Skeletal muscle tissue (tissue), 4 donors: ENCODE results near the gene CCDC134. TPM values are rescaled to one million over a fixed set of nuclear protein-coding genes. Genes with fewer than 3 reads are reported as not detected.
"Not testable (repeated sequence)": the region's sequence is repeated elsewhere in the genome, so short reads cannot be mapped to it uniquely, and the experiment has no call there.

Experiments
- H3K27ac ChIP-seq: one replicate; pipeline ENCODE4 v1.7.0; 2013; ENCODE audit warnings: mild to moderate bottlenecking, low read depth, low read length, inconsistent platforms
- H3K27me3 ChIP-seq, 3 donors: one replicate each; pipeline ENCODE4 v1.7.0; 2013; ENCODE audit warnings: low read length in 3 of 3; ENCODE audit not compliant: control insufficient read depth in 3 of 3, insufficient read depth in 3 of 3
- H3K36me3 ChIP-seq, 3 donors: one replicate each; pipeline ENCODE4 v1.7.0; 2013; ENCODE audit warnings: low read length in 3 of 3; ENCODE audit not compliant: control insufficient read depth in 3 of 3, insufficient read depth in 3 of 3
- H3K4me1 ChIP-seq, 3 donors: one replicate each; pipeline ENCODE4 v1.7.0; 2013; ENCODE audit warnings: low read length in 3 of 3, mild to moderate bottlenecking in 3 of 3; ENCODE audit not compliant: control insufficient read depth in 3 of 3, insufficient read depth in 3 of 3
- H3K4me3 ChIP-seq, 3 donors: one replicate each; pipeline ENCODE4 v1.7.0; 2013; ENCODE audit warnings: low read length in 3 of 3
- H3K9ac ChIP-seq, 3 donors: one replicate each; pipeline ENCODE4 v1.7.0; 2013; ENCODE audit warnings: low read length in 3 of 3, mild to moderate bottlenecking in 3 of 3, moderate library complexity in 2 of 3, low read depth in 1 of 3
- H3K9me3 ChIP-seq, 3 donors: one replicate each; pipeline ENCODE4 v1.7.0; 2013; ENCODE audit warnings: low read length in 3 of 3; ENCODE audit not compliant: control insufficient read depth in 3 of 3
- total RNA-seq: library from RNA; depleted of rRNA; stranded (reverse); fragments of >200 nt; gene quantifications from one replicate; pipeline ENCODE4 v1.2.3, GENCODE V29; 2014
- donor health status: Osteomylitis.

The CCDC134 gene
- total RNA-seq, 1 donor from 2014 or later: 30.3 TPM

GRCh38 chr22:41856469-41856868, 56.0 kb downstream of the CCDC134 start:
- H3K9me3 ChIP-seq: no peaks in the 10 kb centered on the region
- H3K27ac ChIP-seq: no peak overlapping the region
- peaks cover 2 to 13% (median 8%) of the 10 kb centered on the region in 3 donors for H3K4me1 ChIP-seq
- H3K4me3 ChIP-seq: no peak overlapping the region
- no peak overlapping the region for H3K9ac ChIP-seq
- H3K36me3 ChIP-seq: no peaks in the 10 kb centered on the region
- no peaks in the 10 kb centered on the region for H3K27me3 ChIP-seq

GRCh38 chr22:41857155-41857859, 56.8 kb downstream of the CCDC134 start:
- no peak overlapping the region for H3K27ac ChIP-seq

GRCh38 chr22:41857860-41858199, 57.4 kb downstream of the CCDC134 start:
- no peak overlapping the region for H3K27ac ChIP-seq
- no peak overlapping the region for H3K4me3 ChIP-seq
- no peaks in the 10 kb centered on the region for H3K27me3 ChIP-seq
- no peaks in the 10 kb centered on the region for H3K9me3 ChIP-seq
- H3K9ac ChIP-seq: no peak overlapping the region
- H3K36me3 ChIP-seq: no peaks in the 10 kb centered on the region
- H3K4me1 ChIP-seq: peaks cover 7 to 20% (median 15%) of the 10 kb centered on the region in 3 donors

More at GRCh38 chr22:41857155-41857859, 56.8 kb downstream of the CCDC134 start:
- Histone ChIP-seq H3K9ac (no peak overlapping the region), H3K27me3 (no peaks in the 10 kb centered on the region), H3K4me1 (peaks cover 3 to 16% (median 11%) of the 10 kb centered on the region in 3 donors), H3K36me3 (no peaks in the 10 kb centered on the region), H3K4me3 (no peak overlapping the region), H3K9me3 (no peaks in the 10 kb centered on the region)

- no peaks in the 10 kb centered on the region for H3K9me3 ChIP-seq
- H3K27ac ChIP-seq: peak overlapping the region; percentile 47
- H3K36me3 ChIP-seq: peaks cover 5 to 8% (median 5%) of the 10 kb centered on the region in 3 donors
- H3K4me3 ChIP-seq: no peak overlapping the region
- peaks cover 9 to 18% (median 13%) of the 10 kb centered on the region in 3 donors for H3K4me1 ChIP-seq
- H3K27me3 ChIP-seq: no peaks in the 10 kb centered on the region
- H3K9ac ChIP-seq: peak overlapping the region; percentile 25 to 57 (median 32)
Measured at GRCh38 chr22:41862160-41862529, 61.7 kb downstream of the CCDC134 start.

GRCh38 chr22:41862530-41863266, 62.2 kb downstream of the CCDC134 start:
- Histone ChIP-seq H3K27me3 (no peaks in the 10 kb centered on the region), H3K4me3 (no peak overlapping the region), H3K9me3 (no peaks in the 10 kb centered on the region), H3K36me3 (peaks cover 7 to 9% (median 7%) of the 10 kb centered on the region in 3 donors), H3K9ac (peak overlapping the region; percentile 25 to 57 (median 32)), H3K4me1 (peaks cover 7 to 14% (median 7%) of the 10 kb centered on the region in 3 donors), H3K27ac (peak overlapping the region; percentile 47)

- no peak overlapping the region for H3K9ac ChIP-seq
- peaks cover 7 to 14% (median 7%) of the 10 kb centered on the region in 3 donors for H3K4me1 ChIP-seq
- H3K27me3 ChIP-seq: no peaks in the 10 kb centered on the region
- no peak overlapping the region for H3K4me3 ChIP-seq
- no peaks in the 10 kb centered on the region for H3K9me3 ChIP-seq
- H3K36me3 ChIP-seq: peaks cover 12 to 14% (median 13%) of the 10 kb centered on the region in 3 donors
- H3K27ac ChIP-seq: no peak overlapping the region
Measured at GRCh38 chr22:41863472-41863871, 63.0 kb downstream of the CCDC134 start.

- Histone ChIP-seq H3K27ac (no peak overlapping the region), H3K4me3 (no peak overlapping the region), H3K36me3 (peaks cover 24 to 33% (median 25%) of the 10 kb centered on the region in 3 donors), H3K9me3 (no peaks in the 10 kb centered on the region), H3K9ac (no peak overlapping the region), H3K4me1 (peaks cover 2% of the 10 kb centered on the region in 3 donors), H3K27me3 (no peaks in the 10 kb centered on the region)
Measured at GRCh38 chr22:41868556-41868955, 68.1 kb downstream of the CCDC134 start.

- not testable (repeated sequence) for H3K27me3 ChIP-seq, H3K4me3 ChIP-seq, H3K9ac ChIP-seq, H3K4me1 ChIP-seq, H3K9me3 ChIP-seq, H3K27ac ChIP-seq
- H3K36me3 ChIP-seq: peaks cover 29 to 38% (median 35%) of the 10 kb centered on the region in 3 donors
Measured at GRCh38 chr22:41870081-41870480, 69.6 kb downstream of the CCDC134 start.

- peaks cover 4 to 9% (median 4%) of the 10 kb centered on the region in 3 donors for H3K4me1 ChIP-seq
- no peak overlapping the region for H3K9ac ChIP-seq
- no peaks in the 10 kb centered on the region for H3K9me3 ChIP-seq
- no peaks in the 10 kb centered on the region for H3K27me3 ChIP-seq
- H3K36me3 ChIP-seq: peaks cover 34 to 43% (median 42%) of the 10 kb centered on the region in 3 donors
- H3K27ac ChIP-seq: no peak overlapping the region
- no peak overlapping the region for H3K4me3 ChIP-seq
Measured at GRCh38 chr22:41870786-41871185, 70.3 kb downstream of the CCDC134 start.

- Histone ChIP-seq H3K4me3 (no peak overlapping the region), H3K27ac (peak overlapping the region; percentile 52), H3K9ac (peak overlapping the region in 1 of 3 donors; percentile 0), H3K4me1 (peaks cover 4 to 9% (median 4%) of the 10 kb centered on the region in 3 donors), H3K36me3 (peaks cover 36 to 55% (median 52%) of the 10 kb centered on the region in 3 donors), H3K27me3 (no peaks in the 10 kb centered on the region), H3K9me3 (no peaks in the 10 kb centered on the region)
Measured at GRCh38 chr22:41873391-41873790, 72.9 kb downstream of the CCDC134 start.
